PC-3 (cell line): ENCODE data around the gene GIGYF2. TPM values are rescaled to one million over a fixed set of nuclear protein-coding genes. Genes with fewer than 3 reads are reported as not detected.

Source experiments
- ATAC-seq: fragments of 200-7000 bp; cut with Tn5 transposase; 2 replicates; pipeline ENCODE4 v1.9.1; 2020; ENCODE audit warnings: mild to moderate bottlenecking, moderate library complexity
- BruUV-seq: library from RNA; stranded (reverse); fragments of 400-500 nt; replicated peaks from 2 replicates; lab custom pipeline; 2021; lab: Mats Ljungman, UMichigan
- CTCF ChIA-PET: fragments of 300-600 bp; sonication (Branson Sonifier 250); formaldehyde crosslinking; loops from one replicate; lab custom pipeline; 2022; ENCODE audit warnings: antibody characterized with exemption; lab: Charles Lee
- POLR2A ChIA-PET: fragments of 300-600 bp; sonication (Branson Sonifier 250); formaldehyde crosslinking; loops from one replicate; lab custom pipeline; 2022; ENCODE audit warnings: antibody characterized with exemption; ENCODE audit not compliant: unreplicated experiment; lab: Charles Lee
- DNase-seq: peaks from one replicate; pipeline ENCODE4 v3.0.0-alpha.2; 2015
- H2AFZ ChIP-seq: fragments of 300-600 bp; sonication (generic); 2 replicates; pipeline ENCODE4 v1.6.0; 2016; ENCODE audit warnings: antibody characterized with exemption, low read length
- H3F3A ChIP-seq: fragments of 300-600 bp; sonication (generic); one replicate; pipeline ENCODE4 v1.6.0; 2017; ENCODE audit warnings: antibody characterized with exemption, low read length, control low read depth, mild to moderate bottlenecking; ENCODE audit not compliant: unreplicated experiment
- H3K27ac ChIP-seq: fragments of 300-600 bp; sonication (generic); 2 replicates; pipeline ENCODE4 v1.5.1; 2016; ENCODE audit warnings: mild to moderate bottlenecking, low read length
- H3K27me3 ChIP-seq: fragments of 300-600 bp; sonication (generic); 2 replicates; pipeline ENCODE4 v1.6.1; 2016; ENCODE audit warnings: low read length, mixed read lengths
- H3K36me3 ChIP-seq: fragments of 300-600 bp; sonication (generic); 2 replicates; pipeline ENCODE4 v1.6.1; 2016; ENCODE audit warnings: low read depth, mixed run types, low read length, mixed read lengths
- H3K4me1 ChIP-seq: fragments of 300-600 bp; sonication (generic); 2 replicates; pipeline ENCODE4 v1.5.1; 2016; ENCODE audit warnings: low read length; ENCODE audit not compliant: insufficient read depth
- H3K4me2 ChIP-seq: fragments of 300-600 bp; sonication (generic); 2 replicates; pipeline ENCODE4 v1.6.0; 2016; ENCODE audit warnings: low read length
- H3K4me3 ChIP-seq: fragments of 300-600 bp; sonication (generic); 2 replicates; pipeline ENCODE4 v1.5.1; 2016; ENCODE audit warnings: mild to moderate bottlenecking, low read length, mixed read lengths
- H3K79me2 ChIP-seq: fragments of 300-600 bp; sonication (generic); 2 replicates; pipeline ENCODE4 v1.6.1; 2017; ENCODE audit warnings: low read length, mixed read lengths
- H3K9ac ChIP-seq: fragments of 300-600 bp; sonication (generic); 2 replicates; pipeline ENCODE4 v1.6.0; 2016; ENCODE audit warnings: mild to moderate bottlenecking, low read length
- H3K9me2 ChIP-seq: fragments of 300-600 bp; sonication (generic); replicated peaks from 2 replicates; pipeline ENCODE4 v1.6.1; 2016; ENCODE audit warnings: mixed run types, low read length, mixed read lengths
- H3K9me3 ChIP-seq: fragments of 300-600 bp; sonication (generic); 2 replicates; pipeline ENCODE4 v1.6.1; 2016; ENCODE audit warnings: low read length, mixed read lengths
- H4K20me1 ChIP-seq: fragments of 300-600 bp; sonication (generic); 2 replicates; pipeline ENCODE4 v1.6.1; 2016; ENCODE audit warnings: low read length, mixed read lengths
- EZH2 ChIP-seq: fragments of 300-600 bp; sonication (generic); IDR thresholded peaks from one replicate; pipeline ENCODE4 v1.6.1; 2017; ENCODE audit warnings: antibody characterized with exemption, mild to moderate bottlenecking, low read length; ENCODE audit not compliant: unreplicated experiment
- EZH2phosphoT487 ChIP-seq: fragments of 300-600 bp; sonication (generic); IDR thresholded peaks from 2 replicates; pipeline ENCODE4 v1.6.1; 2018; ENCODE audit warnings: mild to moderate bottlenecking, antibody characterized with exemption, low read length, borderline replicate concordance
- intact Hi-C: fragments of 100-400 bp; cut with micrococcal nuclease; formaldehyde crosslinking; loops from 2 replicates; pipeline ENCODE4 v1.9.0; 2023
- total RNA-seq: library from RNA; depleted of rRNA; stranded (reverse); fragments of >200 nt; gene quantifications from 2 replicates; pipeline ENCODE4 v1.2.3, GENCODE V29; 2014
- TF ChIP-seq, protein P1 (sequence below): fragments of 300-600 bp; sonication (generic); conservative IDR thresholded peaks from 2 replicates; pipeline ENCODE4 v1.5.1; 2017; ENCODE audit warnings: antibody characterized with exemption, low read depth, mild to moderate bottlenecking, low read length

Gene GIGYF2
- total RNA-seq, 1 experiment from 2014 or later, result 41.3 TPM

DNA sequence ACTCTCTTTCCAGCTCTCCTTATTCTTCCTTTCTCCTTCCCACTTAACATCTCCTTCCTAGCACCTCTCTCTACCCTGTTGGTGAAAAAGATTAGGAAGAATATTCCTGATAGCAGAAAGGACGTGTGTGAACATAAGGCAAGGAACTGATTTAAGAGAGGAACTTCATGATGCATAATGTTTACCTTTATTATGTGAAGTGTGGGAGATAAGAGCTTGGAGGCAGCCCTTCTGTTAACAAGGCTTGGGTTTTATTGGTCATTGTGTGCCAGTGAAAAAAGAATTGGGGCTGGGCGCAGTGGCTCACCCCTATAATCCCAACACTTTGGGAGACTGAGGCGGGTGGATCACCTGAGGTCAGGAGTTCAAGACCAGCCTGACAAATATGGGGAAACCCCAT is 44.8 kb downstream of the GIGYF2 start:
- POLR2A ChIA-PET, result no interaction called here
- Histone ChIP-seq H4K20me1 (peaks cover 11% of the 10 kb centered on the region; the same call in 1 of the 2 replicates), H3K4me1 (peaks cover 18% of the 10 kb centered on the region), H3K4me2 (no peak overlapping the region), H3K9me3 (no peaks in the 10 kb centered on the region), H2AFZ (no peak overlapping the region), H3K27ac (no peak overlapping the region), H3K36me3 (peaks cover 14% of the 10 kb centered on the region; the same call in 1 of the 2 replicates), H3K79me2 (no peaks in the 10 kb centered on the region; the same call in 1 of the 2 replicates), H3F3A (no peaks in the 10 kb centered on the region), H3K9me2 (no peaks in the 10 kb centered on the region), H3K9ac (no peak overlapping the region), H3K27me3 (no peaks in the 10 kb centered on the region), H3K4me3 (no peak overlapping the region)
- CTCF ChIA-PET, result no interaction called here
- DNase-seq (no peak), ATAC-seq (no peak)
- BruUV-seq, result no TSS peak
- TF ChIP-seq EZH2phosphoT487 (no peak), EZH2 (no peak)
- TF ChIP-seq, protein P1, sequence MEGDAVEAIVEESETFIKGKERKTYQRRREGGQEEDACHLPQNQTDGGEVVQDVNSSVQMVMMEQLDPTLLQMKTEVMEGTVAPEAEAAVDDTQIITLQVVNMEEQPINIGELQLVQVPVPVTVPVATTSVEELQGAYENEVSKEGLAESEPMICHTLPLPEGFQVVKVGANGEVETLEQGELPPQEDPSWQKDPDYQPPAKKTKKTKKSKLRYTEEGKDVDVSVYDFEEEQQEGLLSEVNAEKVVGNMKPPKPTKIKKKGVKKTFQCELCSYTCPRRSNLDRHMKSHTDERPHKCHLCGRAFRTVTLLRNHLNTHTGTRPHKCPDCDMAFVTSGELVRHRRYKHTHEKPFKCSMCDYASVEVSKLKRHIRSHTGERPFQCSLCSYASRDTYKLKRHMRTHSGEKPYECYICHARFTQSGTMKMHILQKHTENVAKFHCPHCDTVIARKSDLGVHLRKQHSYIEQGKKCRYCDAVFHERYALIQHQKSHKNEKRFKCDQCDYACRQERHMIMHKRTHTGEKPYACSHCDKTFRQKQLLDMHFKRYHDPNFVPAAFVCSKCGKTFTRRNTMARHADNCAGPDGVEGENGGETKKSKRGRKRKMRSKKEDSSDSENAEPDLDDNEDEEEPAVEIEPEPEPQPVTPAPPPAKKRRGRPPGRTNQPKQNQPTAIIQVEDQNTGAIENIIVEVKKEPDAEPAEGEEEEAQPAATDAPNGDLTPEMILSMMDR, result no peak
- intact Hi-C loops, result no loop called here

DNA sequence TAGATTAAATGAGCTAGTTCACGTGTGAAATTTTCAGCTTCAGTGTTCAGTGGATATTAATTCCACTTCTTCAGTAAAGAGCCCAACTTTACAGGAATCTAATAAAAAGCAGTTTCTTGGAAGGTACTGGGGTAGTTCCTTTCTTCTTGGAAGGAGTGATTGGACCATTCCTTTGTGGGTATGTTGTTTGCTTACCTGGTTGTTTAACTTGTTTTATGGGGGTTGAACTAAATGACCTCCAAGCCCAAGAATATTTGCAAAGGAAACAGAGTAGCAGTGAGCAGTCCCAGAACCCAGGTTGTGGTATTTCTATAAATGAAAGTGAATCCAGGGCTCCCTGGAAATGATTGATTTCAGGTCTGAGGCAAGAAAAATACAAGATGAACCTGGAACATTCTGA is 47.8 kb downstream of the GIGYF2 start:
- Histone ChIP-seq H3K27me3 (no peaks in the 10 kb centered on the region), H3K9ac (no peak overlapping the region), H3F3A (no peaks in the 10 kb centered on the region), H3K4me3 (no peak overlapping the region), H3K9me2 (no peaks in the 10 kb centered on the region), H4K20me1 (peaks cover 11% of the 10 kb centered on the region; the same call in 1 of the 2 replicates), H3K4me1 (peaks cover 18% of the 10 kb centered on the region), H3K4me2 (peak overlapping the region; percentile 8; the same call in 1 of the 2 replicates), H3K9me3 (no peaks in the 10 kb centered on the region), H3K36me3 (peaks cover 24% of the 10 kb centered on the region), H3K79me2 (no peaks in the 10 kb centered on the region), H3K27ac (peak overlapping the region; percentile 31; the same call in 1 of the 2 replicates), H2AFZ (no peak overlapping the region)
- peak; percentile 97 for ATAC-seq
- peak; percentile 79 for DNase-seq
- TF ChIP-seq EZH2phosphoT487 (no peak), EZH2 (no peak)
- TF ChIP-seq, protein P1, result no peak
- ChIA-PET CTCF (interaction anchor here (0.5 kb wide), 1 partner anchor 14 kb away, joined by 3 read pairs; no protein-coding TSS in a partner anchor), POLR2A (interaction anchor here (0.7 kb wide), 1 partner anchor 66 kb away, joined by 3 read pairs; no protein-coding TSS in a partner anchor)
- BruUV-seq, result no TSS peak
- intact Hi-C loops, result loop anchor here (2.0 kb wide), 1 partner anchor 86 kb away; no protein-coding TSS in a partner anchor

DNA sequence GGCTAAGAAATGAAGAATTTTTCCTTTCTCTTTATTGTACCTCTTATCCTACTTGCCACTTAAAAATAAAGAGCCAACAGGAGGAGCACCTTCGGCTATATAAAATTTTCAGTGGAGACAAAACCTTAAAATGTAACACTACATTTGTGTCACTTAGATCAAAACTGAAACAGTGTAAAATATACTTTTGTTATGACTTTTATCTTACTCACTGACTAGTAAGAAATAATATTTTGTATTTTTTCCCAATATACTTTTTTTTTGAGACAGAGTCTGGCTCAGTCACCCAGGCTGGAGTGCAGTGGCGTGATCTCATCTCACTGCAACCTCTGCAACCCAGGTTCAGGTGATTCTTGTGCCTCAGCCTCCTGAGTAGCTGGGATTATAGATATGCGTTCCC is 50.9 kb downstream of the GIGYF2 start:
- Histone ChIP-seq H3K27me3 (no peaks in the 10 kb centered on the region), H4K20me1 (peaks cover 11% of the 10 kb centered on the region; the same call in 1 of the 2 replicates), H3K9me3 (no peaks in the 10 kb centered on the region), H3K4me3 (no peak overlapping the region), H3K4me1 (peaks cover 18% of the 10 kb centered on the region), H3K27ac (no peak overlapping the region), H3K9ac (no peak overlapping the region), H3K79me2 (no peaks in the 10 kb centered on the region), H3K9me2 (no peaks in the 10 kb centered on the region), H3K36me3 (peaks cover 30% of the 10 kb centered on the region), H3K4me2 (no peak overlapping the region), H2AFZ (no peak overlapping the region), H3F3A (no peaks in the 10 kb centered on the region)
- no TSS peak for BruUV-seq
- TF ChIP-seq EZH2 (no peak), EZH2phosphoT487 (no peak)
- TF ChIP-seq, protein P1, result no peak
- no peak for ATAC-seq
- intact Hi-C loops, result no loop called here
- ChIA-PET POLR2A (no interaction called here), CTCF (no interaction called here)
- no peak for DNase-seq
